C1 segment of cervical spinal cord (tissue), 14 donors: ENCODE data around the gene SUSD6.
"Not testable (repeated sequence)": the region's sequence is repeated elsewhere in the genome, so short reads cannot be mapped to it uniquely, and the experiment has no call there.

ENCODE experiments used
- DNase-seq, 14 donors: peaks; one replicate each; lab custom pipeline; 2025; lab: John Stamatoyannopoulos, UW

The SUSD6 gene

GRCh38 chr14:69620211-69620611, 8.8 kb downstream of the SUSD6 start:
- DNase-seq = no peak

- no peak for DNase-seq
Observed at GRCh38 chr14:69620981-69621380, 9.6 kb downstream of the SUSD6 start.

GRCh38 chr14:69624136-69624535, 12.7 kb downstream of the SUSD6 start:
- DNase-seq = no peak

- peak in 9 of 14 donors; percentile 37 to 64 (median 44) for DNase-seq
Observed at GRCh38 chr14:69625299-69626131, 14.1 kb downstream of the SUSD6 start.

GRCh38 chr14:69626132-69626500, 14.7 kb downstream of the SUSD6 start:
- DNase-seq = no peak

- DNase-seq = peak in 2 of 14 donors; percentile 36 to 60
Observed at GRCh38 chr14:69629225-69630127, 18.1 kb downstream of the SUSD6 start.

- DNase-seq = no peak
Observed at GRCh38 chr14:69630360-69630759, 19.0 kb downstream of the SUSD6 start.

GRCh38 chr14:69631509-69631908, 20.1 kb downstream of the SUSD6 start:
- DNase-seq = no peak

- DNase-seq = peak in 2 of 14 donors; percentile 14 to 23
Observed at GRCh38 chr14:69632164-69632563, 20.8 kb downstream of the SUSD6 start.

GRCh38 chr14:69632593-69633151, 21.3 kb downstream of the SUSD6 start:
- peak in 1 of 14 donors; percentile 17 for DNase-seq

- DNase-seq = no peak
Observed at GRCh38 chr14:69633238-69633637, 21.8 kb downstream of the SUSD6 start.

- DNase-seq = peak in 1 of 14 donors; percentile 91
Observed at GRCh38 chr14:69635981-69636639, 24.7 kb downstream of the SUSD6 start.

GRCh38 chr14:69636718-69637480, 25.5 kb downstream of the SUSD6 start:
- DNase-seq = no peak

- peak in 2 of 14 donors; percentile 38 to 78 for DNase-seq
Observed at GRCh38 chr14:69637503-69638031, 26.2 kb downstream of the SUSD6 start.

GRCh38 chr14:69640931-69641330, 29.5 kb downstream of the SUSD6 start:
- no peak for DNase-seq

- DNase-seq = not testable (repeated sequence)
Observed at GRCh38 chr14:69642212-69642793, 30.9 kb downstream of the SUSD6 start.

- peak in 3 of 14 donors; percentile 18 to 81 (median 23) for DNase-seq
Observed at GRCh38 chr14:69643430-69644200, 32.2 kb downstream of the SUSD6 start.

GRCh38 chr14:69644814-69645213, 33.4 kb downstream of the SUSD6 start:
- DNase-seq = no peak

GRCh38 chr14:69647213-69647612, 35.8 kb downstream of the SUSD6 start:
- no peak for DNase-seq
